Measurements from ENCODE around the gene SWT1.

- TF ChIP-seq CTCF (IDR thresholded peaks at IDR 0.05), result no peak
- no peak for TF ChIP-seq POLR2A (IDR thresholded peaks at IDR 0.05)
These were observed 182.0 kb downstream of the SWT1 start for GRCh38 chr1:185338719-185339622.
